GM19463 (cell line): ENCODE results near the gene LYPD6.
"Not testable (repeated sequence)": the region's sequence is repeated elsewhere in the genome, so short reads cannot be mapped to it uniquely, and the experiment has no call there.

Source experiments
- ATAC-seq: cut with Tn5 transposase; IDR thresholded peaks from one replicate; pipeline ENCODE4 v1.9.1; 2021; ENCODE audit warnings: mild to moderate bottlenecking, moderate library complexity; ENCODE audit not compliant: unreplicated experiment

Gene LYPD6

DNA sequence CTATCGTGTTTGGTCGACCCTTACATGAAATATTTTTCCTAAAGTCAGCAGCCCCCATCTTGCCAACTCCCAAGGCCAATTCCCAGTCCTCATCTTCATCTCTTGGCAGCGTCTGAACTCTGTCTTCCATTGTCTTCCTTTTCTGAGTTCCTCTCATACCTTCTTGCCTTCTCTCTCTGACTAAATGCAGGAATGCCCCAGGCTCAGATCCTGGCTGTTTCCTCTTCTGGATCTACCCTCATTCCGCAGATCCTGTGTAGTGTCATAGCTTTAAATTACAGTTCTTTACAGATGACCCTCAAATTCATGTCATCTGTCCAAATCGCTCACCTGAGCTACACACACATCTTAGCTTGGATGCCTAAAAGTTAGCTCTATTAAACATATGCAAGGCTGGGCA is 162.5 kb downstream of the LYPD6 start:
- ATAC-seq, result no peak

DNA sequence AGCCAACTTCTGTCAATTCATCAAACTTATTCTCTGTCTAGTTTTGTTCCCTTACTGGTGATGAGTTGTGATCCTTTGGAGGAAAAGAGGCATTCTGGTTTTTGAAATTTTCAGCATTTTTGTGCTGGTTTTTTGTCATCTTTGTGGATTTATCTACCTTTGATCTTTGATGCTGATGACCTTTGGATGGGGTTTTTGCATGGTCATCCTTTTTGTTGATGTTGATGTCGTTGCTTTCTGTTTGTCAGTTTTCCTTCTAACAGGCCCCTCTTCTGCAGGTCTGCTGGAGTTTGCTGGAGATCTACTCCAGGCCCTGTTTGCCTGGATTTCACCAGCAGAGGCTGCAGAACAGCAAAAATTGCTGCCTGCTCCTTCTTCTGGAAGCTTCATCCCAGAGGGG is 168.8 kb downstream of the LYPD6 start:
- ATAC-seq, result not testable (repeated sequence)

DNA sequence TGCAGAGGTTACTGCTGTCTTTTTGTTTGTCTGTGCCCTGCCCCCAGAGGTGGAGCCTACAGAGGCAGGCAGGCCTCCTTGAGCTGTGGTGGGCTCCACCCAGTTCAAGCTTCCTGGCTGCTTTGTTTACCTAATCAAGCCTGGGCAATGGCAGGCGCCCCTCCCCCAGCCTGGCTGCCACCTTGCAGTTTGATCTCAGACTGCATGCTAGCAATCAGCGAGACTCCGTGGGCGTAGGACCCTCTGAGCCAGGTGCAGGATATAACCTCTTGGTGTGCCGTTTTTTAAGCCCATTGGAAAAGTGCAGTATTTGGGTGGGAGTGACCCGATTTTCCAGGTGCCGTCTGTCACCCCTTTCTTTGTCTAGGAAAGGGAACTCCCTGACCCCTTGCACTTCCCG is 176.4 kb downstream of the LYPD6 start:
- not testable (repeated sequence) for ATAC-seq

GRCh38 chr2:149507974-149508373 is 177.6 kb downstream of the LYPD6 start:
- no peak for ATAC-seq

- ATAC-seq, result no peak
Observed at GRCh38 chr2:149513461-149513860, 183.1 kb downstream of the LYPD6 start.
